HG02973 (cell line): ENCODE measurements around the gene SGF29.
"Not testable (repeated sequence)": the region's sequence is repeated elsewhere in the genome, so short reads cannot be mapped to it uniquely, and the experiment has no call there.

Experiments used
- ATAC-seq: cut with Tn5 transposase; IDR thresholded peaks from one replicate; pipeline ENCODE4 v1.9.1; 2021; ENCODE audit warnings: moderate library complexity; ENCODE audit not compliant: unreplicated experiment

SGF29 gene

GRCh38 chr16:28553776-28554633, at the start of gene SGF29:
SGF29 (plus strand) TSS chr16:28553920; CDS start chr16:28581070, 27,150 bp downstream.
- ATAC-seq, result peak; percentile 70

- no peak for ATAC-seq
Measured at GRCh38 chr16:28504707-28505404, 48.9 kb upstream of the SGF29 start.

GRCh38 chr16:28505489-28506137, 48.1 kb upstream of the SGF29 start:
- no peak for ATAC-seq

- ATAC-seq, result no peak
Measured at GRCh38 chr16:28511031-28511430, 42.7 kb upstream of the SGF29 start.

- ATAC-seq, result no peak
Measured at GRCh38 chr16:28511801-28512789, 41.6 kb upstream of the SGF29 start.

- ATAC-seq, result no peak
Measured at GRCh38 chr16:28513484-28514181, 40.1 kb upstream of the SGF29 start.

GRCh38 chr16:28514246-28514645, 39.5 kb upstream of the SGF29 start:
- no peak for ATAC-seq

- no peak for ATAC-seq
Measured at GRCh38 chr16:28520672-28521071, 33.0 kb upstream of the SGF29 start.

GRCh38 chr16:28521436-28521835, 32.3 kb upstream of the SGF29 start:
- ATAC-seq, result no peak

GRCh38 chr16:28522792-28523191, 30.9 kb upstream of the SGF29 start:
- ATAC-seq, result no peak

GRCh38 chr16:28524681-28525171, 29.0 kb upstream of the SGF29 start:
- no peak for ATAC-seq

GRCh38 chr16:28526201-28527099, 27.3 kb upstream of the SGF29 start:
- no peak for ATAC-seq

GRCh38 chr16:28527100-28527785, 26.5 kb upstream of the SGF29 start:
- ATAC-seq, result not testable (repeated sequence)

- no peak for ATAC-seq
Measured at GRCh38 chr16:28527985-28528384, 25.7 kb upstream of the SGF29 start.

GRCh38 chr16:28528463-28528867, 25.3 kb upstream of the SGF29 start:
- ATAC-seq, result no peak

GRCh38 chr16:28529124-28529523, 24.6 kb upstream of the SGF29 start:
- ATAC-seq, result no peak

- no peak for ATAC-seq
Measured at GRCh38 chr16:28531777-28532744, 21.7 kb upstream of the SGF29 start.
